ENCODE data around the gene LRIT2.
"Not testable (repeated sequence)": the region's sequence is repeated elsewhere in the genome, so short reads cannot be mapped to it uniquely, and the experiment has no call there.

LRIT2 gene

GRCh38 chr10:84184517-84184916 lies 40.8 kb downstream of the LRIT2 start:
- DNase-seq (ENCODE audit: low read depth, low spot score): no peak

DNA sequence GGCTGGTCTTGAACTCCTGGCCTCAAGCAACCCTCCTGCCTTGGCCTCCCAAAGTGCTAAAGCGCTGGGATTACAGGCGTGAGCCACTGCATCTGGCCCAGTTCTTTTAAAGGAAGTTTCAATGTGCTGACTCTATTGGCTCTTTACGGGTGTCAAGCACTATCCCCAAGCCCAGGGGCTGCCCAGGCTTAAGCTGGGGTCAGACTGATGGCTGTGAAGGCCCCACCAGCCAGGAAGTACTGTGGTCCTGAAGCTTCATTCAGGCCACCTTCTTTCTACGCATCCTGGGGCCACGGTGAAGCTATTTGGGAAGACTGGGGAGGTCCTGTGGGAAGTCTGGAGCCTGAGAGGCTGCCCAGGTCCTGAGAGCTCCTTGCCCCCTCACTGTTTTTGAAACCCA lies 43.7 kb downstream of the LRIT2 start:
- no peak for DNase-seq (ENCODE audit: low read depth, low spot score)

GRCh38 chr10:84180386-84180785 lies 45.0 kb downstream of the LRIT2 start:
- not testable (repeated sequence) for DNase-seq (ENCODE audit: low read depth, low spot score)

- no peak for DNase-seq (ENCODE audit: low read depth, low spot score)
These were observed 46.2 kb downstream of the LRIT2 start for GRCh38 chr10:84179059-84179710.

GRCh38 chr10:84178160-84178609 lies 47.2 kb downstream of the LRIT2 start:
- no peak for DNase-seq (ENCODE audit: low read depth, low spot score)

DNA sequence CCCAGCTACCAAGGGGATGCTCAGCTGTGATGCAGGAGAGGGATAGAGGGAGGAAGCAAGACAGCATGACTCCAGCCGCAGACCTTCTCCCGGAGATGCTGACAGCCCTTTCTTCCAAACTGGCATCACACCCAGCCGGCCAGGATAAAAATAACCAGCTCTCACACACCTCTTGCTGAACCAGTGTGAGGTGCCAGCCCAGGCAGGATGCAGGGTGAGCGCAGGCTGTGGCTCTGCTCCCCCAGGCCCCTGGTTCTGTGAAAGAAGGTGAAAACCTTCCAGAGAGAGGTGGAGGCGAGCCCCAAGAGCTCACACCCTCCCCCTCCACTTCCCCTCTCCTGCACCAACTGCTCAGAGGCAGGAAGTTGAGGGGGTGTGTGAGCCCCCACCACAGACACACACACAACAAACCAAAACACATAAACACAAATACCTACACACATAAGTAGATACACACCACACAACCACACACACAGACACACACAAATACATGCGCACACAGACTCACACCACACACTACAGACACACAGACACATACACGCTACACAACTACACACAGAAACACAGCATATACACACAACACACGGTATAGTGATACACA lies 47.7 kb downstream of the LRIT2 start:
- DNase-seq (ENCODE audit: low read depth, low spot score): no peak

DNA sequence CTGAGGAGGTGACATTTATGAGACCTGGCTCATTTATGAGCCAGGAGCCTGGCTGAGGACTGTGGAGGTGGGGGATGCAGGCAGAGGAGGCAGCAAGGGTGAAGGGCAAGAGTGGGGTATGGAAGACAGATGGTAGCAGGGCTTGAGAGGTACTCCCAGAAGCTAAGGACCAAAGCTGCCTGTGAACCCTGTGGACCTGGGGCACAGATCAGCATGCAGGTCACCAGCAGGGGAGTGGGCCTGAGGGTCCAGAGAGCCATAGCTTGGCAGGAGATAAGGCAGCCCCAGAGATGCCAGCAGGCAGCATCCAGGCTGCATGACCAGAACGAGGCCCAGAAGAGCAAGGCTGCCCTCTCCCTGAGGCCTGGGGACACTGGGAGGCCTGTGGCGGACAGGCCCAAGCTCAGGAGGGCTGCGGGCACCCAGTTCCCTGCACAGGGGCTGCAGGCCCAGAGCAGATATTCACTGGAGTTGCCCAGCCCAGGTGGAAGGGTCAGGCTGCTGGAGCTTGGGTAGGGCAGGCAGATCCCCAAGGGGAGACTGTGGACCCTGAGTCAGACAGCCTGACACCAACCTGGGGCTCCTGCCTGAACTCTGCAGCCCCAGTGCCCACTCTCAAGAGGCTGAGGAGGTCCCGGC lies 48.4 kb downstream of the LRIT2 start:
- no peak for DNase-seq (ENCODE audit: low read depth, low spot score)

GRCh38 chr10:84176351-84176750 lies 49.0 kb downstream of the LRIT2 start:
- DNase-seq (ENCODE audit: low read depth, low spot score): no peak

DNA sequence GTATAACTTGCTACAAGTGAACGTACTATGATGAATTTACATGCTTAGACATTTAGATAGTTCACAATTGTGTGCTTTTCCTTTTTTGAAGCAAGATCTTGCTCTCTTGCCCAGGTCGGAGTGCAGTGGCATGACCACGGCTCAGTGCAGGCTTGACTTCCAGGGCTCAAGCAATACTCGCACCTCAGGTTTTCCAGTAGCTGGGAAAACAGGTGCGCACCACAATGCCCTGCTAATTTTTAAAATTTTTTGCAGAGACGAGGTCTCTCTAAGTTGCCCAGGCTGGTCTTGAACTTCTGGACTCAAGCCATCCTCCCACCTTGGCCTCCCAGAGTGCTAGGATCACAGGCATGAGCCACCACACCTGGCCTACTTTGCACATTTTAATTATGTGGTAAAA lies 49.9 kb downstream of the LRIT2 start:
- no peak for DNase-seq (ENCODE audit: low read depth, low spot score)

DNA sequence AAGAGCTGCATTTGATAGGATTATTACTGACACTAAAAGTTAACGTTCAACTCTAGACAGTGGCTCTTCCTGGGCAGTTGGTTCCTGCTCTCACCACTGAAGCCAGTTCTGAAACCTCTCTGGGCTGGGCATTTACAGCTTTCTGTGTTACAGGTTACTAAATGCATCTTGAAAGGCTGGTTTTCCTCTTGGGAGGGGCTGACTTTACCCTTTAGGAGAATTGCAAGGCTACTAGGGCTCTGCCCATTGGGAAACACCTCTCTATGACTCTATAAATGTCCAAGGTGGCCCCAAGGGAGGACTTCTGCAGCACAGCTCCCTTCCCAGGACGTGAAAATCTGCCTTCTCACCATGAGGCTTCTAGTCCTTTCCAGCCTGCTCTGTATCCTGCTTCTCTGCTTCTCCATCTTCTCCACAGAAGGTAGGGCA lies 51.8 kb downstream of the LRIT2 start, which contains the start of gene GPR15LG:
TSS of gene GPR15LG (plus strand) at position 301 of the 429 bp plus-strand sequence. CDS start at position 352, 51 bp downstream.
- no peak for DNase-seq (ENCODE audit: low read depth, low spot score)

GRCh38 chr10:84172467-84173356 lies 52.6 kb downstream of the LRIT2 start:
- no peak for DNase-seq (ENCODE audit: low read depth, low spot score)

- not testable (repeated sequence) for DNase-seq (ENCODE audit: low read depth, low spot score)
These were observed 53.5 kb downstream of the LRIT2 start for GRCh38 chr10:84171700-84172466.

DNA sequence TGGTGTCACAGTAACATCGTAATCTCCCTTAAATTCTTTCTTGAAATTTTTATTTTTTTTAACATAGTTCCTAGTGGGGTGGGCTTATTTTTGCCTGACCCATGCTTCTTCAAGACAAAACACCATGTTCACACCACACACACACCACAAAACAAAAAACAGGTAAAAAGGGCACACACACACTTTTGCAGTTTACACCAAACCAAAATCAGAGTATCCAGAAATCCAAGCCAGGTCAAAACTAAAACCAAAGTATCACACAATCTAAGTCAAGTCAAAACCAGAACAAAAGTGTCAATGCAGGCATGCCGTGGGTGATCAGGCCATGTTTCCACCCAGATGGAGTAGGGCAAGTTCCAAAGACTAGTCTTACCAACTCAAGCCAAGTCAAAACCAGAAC lies 54.1 kb downstream of the LRIT2 start:
- not testable (repeated sequence) for DNase-seq (ENCODE audit: low read depth, low spot score)

Data from smooth muscle cell of the brain vasculature (primary cell).